ES-I3 (cell line): Measurements from ENCODE around the gene TECR.

Experiments used
- H3K36me3 ChIP-seq: 2 replicates; pipeline ENCODE4 v1.6.1; 2013; ENCODE audit warnings: mild to moderate bottlenecking, low read length, control low read depth, moderate library complexity; ENCODE audit not compliant: insufficient read depth
- H3K4me1 ChIP-seq: 2 replicates; pipeline ENCODE4 v1.6.1; 2013; ENCODE audit warnings: mild to moderate bottlenecking, control low read depth, low read length; ENCODE audit not compliant: insufficient read depth
- H3K9ac ChIP-seq: 2 replicates; pipeline ENCODE4 v1.6.1; 2013; ENCODE audit warnings: low read depth, mild to moderate bottlenecking, low read length, moderate library complexity
- H3K9me3 ChIP-seq: 2 replicates; pipeline ENCODE4 v1.6.1; 2013; ENCODE audit warnings: mild to moderate bottlenecking, low read length, moderate library complexity; ENCODE audit not compliant: control insufficient read depth, insufficient read depth

TECR gene

DNA sequence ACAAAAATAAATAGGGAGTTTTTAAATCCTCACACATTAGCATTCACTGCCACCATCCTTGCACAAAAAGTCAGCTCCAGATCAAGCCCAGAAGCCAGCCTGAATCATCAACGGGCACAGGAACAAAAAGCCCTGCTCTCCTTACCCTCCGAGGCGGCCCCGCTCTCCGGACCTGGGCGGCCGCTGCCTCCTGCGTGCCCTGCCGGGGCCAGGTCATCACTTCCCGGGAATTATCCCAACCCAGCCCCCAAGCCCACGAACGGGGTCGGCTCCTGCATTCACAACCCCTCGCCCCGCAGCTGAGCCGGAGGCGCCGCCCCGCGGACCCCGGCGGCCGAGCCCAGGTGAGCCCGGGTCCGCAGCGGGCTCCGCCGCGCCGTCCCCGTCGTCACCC lies 12.0 kb upstream of the TECR start:
- peaks cover 7% of the 10 kb centered on the region for H3K4me1 ChIP-seq
- H3K9ac ChIP-seq = peak overlapping the region; percentile 99
- H3K9me3 ChIP-seq = no peaks in the 10 kb centered on the region
- peaks cover 13% of the 10 kb centered on the region; the same call in 1 of the 2 replicates for H3K36me3 ChIP-seq

DNA sequence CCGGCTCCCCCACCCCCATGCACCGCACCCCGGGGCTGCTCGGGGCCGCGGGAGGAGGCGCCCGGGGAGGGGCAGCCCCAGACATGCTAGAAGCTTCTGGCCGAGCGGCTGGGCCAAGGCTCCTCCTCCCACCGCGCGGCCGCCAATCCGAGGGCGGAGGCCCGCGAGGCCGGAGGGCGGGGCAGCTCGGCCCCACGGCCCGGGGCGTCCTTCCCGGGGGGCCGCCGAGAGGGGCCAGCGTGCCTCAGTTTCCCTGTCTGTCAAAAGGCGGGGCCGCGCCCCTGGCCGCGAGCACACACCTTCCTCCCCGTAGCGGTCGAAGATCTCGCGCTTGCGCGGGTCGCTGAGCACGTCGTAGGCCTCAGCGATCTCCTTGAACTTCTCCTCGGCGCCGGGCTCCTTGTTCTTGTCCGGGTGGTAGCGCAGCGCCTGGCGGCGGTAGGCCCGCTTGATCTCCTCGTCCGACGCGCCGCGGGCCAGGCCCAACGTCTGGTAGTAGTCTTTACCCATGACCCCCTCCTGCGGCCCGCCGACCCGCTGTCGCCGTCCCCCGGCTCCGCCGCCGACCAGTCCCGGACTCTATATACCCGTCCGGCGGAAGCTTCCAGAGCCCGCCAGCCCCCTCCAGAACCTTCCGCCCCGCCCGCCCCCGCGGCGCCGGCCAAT lies 11.4 kb upstream of the TECR start, which contains the start of gene DNAJB1:
Gene DNAJB1 (minus strand): TSS at position 558 of the 666 bp plus-strand sequence. CDS start 48 bp downstream, at position 510.
- peaks cover 13% of the 10 kb centered on the region; the same call in 1 of the 2 replicates for H3K36me3 ChIP-seq
- peaks cover 7% of the 10 kb centered on the region for H3K4me1 ChIP-seq
- no peaks in the 10 kb centered on the region for H3K9me3 ChIP-seq
- H3K9ac ChIP-seq = peak within 1 kb of the TSS; percentile 99

DNA sequence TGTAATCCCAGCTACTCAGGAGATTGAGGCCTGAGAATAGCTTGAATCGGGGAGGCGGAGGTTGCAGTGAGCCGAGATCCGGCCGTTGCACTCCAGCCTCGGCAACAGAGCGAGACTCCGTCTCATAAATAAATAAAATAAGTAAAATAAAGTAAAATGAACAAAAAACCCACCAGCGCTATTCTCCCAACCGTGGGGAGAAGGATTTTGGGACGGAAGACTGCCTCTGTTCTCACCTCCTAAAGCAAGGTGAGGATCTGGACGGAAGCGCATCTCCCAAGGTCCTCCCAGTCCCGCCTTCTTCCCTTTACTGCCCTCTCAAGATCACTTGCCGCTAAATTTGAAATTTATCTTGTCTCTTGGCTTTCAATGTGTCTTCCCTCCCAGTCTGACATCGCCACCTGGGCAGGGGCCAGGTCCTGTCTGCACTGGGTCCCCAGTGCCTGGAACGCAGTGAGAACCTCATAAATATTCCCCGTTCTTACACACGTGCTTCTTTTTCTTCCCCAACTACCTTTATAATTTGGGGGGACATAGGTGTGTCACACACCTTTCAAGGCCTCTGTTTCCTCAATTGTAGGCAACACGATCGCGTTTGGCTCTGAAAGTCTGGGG lies 10.0 kb upstream of the TECR start:
- Histone ChIP-seq H3K4me1 (peaks cover 7% of the 10 kb centered on the region), H3K9ac (0 out of 2 replicates have a peak overlapping the region, but pooled peaks have one; percentile 3), H3K9me3 (no peaks in the 10 kb centered on the region), H3K36me3 (peaks cover 13% of the 10 kb centered on the region; the same call in 1 of the 2 replicates)

DNA sequence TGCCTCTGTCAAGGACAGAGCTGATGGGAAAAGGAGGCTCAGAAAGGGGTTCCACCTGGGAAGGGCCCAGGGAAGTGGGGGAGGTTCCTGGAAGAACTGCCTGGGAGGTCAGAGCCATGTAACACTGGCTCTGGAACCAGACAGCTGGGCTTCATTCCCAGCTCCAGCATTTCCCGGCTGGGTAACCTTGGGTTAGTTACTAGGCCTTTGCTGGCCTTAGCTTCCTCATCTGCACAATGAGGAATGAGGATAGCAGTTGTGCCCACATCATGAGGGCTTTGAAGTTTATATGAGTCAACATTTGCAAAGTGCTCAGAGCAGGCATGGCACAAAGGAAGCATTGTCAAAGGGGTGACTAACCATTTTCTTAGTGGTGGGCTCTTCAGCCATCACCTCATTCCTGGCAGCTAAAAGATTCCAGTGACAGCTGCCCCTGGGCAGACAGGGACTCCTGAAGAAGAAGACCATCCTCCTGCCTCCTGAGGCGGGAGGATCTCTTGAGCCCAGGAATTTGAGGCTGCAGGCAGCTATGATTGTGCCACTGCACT lies 9.5 kb upstream of the TECR start:
- H3K9me3 ChIP-seq = no peaks in the 10 kb centered on the region
- no peak overlapping the region for H3K9ac ChIP-seq
- peaks cover 12% of the 10 kb centered on the region; the same call in 1 of the 2 replicates for H3K36me3 ChIP-seq
- peaks cover 7% of the 10 kb centered on the region for H3K4me1 ChIP-seq

DNA sequence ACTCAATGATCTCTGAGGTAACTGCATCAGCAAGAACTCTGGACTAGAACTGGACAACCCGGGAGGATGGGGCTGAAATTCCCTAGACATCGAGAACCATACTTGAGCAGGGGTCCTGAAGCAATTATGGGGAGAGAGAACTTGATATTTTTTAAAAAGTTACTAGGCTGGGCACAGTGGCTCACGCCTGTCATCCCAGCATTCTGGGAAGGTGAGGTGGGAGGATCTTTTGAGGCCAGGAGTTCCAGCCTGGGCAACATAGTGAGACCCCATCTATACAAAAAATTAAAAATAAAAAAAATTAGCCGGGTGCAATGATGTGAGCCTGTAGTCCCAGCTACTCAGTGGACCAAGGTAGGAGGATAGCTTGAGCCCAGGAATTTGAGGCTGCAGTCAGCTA lies 8.9 kb upstream of the TECR start:
- no peaks in the 10 kb centered on the region for H3K9me3 ChIP-seq
- peaks cover 6% of the 10 kb centered on the region; the same call in 1 of the 2 replicates for H3K36me3 ChIP-seq
- peaks cover 7% of the 10 kb centered on the region for H3K4me1 ChIP-seq
- no peak overlapping the region for H3K9ac ChIP-seq

DNA sequence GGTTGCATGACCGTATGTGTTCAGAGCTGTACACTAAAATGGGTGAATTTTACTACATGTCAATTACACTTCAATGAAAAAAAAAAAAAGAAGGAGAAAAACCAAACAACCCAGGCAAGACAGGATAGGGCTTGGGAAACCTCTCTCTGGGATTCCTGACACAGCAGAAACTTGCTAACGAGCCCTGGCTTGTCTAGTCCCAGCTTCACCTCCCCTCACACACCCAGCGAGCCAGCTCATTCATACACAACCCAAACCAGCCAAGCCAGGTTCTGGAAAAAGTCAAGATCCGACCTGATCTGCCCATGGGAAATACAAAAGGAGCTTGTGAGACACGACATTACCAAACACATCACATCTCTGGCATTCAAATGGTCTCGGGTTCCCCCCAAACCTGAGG lies 3.7 kb upstream of the TECR start:
- no peaks in the 10 kb centered on the region; the same call in 1 of the 2 replicates for H3K4me1 ChIP-seq
- no peak overlapping the region; the same call in 1 of the 2 replicates for H3K9ac ChIP-seq
- H3K36me3 ChIP-seq = no peaks in the 10 kb centered on the region
- no peaks in the 10 kb centered on the region for H3K9me3 ChIP-seq

DNA sequence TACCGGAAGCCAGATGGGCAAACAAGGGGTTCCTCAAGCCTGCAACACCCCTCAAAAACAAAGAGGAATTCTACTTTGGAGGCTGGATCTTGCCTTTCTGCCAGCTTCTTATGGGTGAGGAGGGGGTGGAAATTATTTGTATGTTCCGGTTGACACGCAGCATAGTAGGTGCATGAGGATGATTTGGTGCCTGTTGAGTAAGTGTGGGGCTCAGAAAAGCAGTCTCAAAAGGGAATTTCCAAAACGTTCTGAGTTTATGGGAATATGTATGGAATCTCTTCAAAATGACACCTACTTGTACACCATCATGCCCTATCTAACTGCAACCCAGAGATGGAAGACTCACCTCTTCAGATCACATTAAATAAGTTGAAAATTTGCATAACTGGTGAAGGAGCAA lies 3.0 kb upstream of the TECR start:
- H3K4me1 ChIP-seq = no peaks in the 10 kb centered on the region; the same call in 1 of the 2 replicates
- H3K36me3 ChIP-seq = no peaks in the 10 kb centered on the region
- H3K9ac ChIP-seq = no peak overlapping the region
- no peaks in the 10 kb centered on the region for H3K9me3 ChIP-seq

DNA sequence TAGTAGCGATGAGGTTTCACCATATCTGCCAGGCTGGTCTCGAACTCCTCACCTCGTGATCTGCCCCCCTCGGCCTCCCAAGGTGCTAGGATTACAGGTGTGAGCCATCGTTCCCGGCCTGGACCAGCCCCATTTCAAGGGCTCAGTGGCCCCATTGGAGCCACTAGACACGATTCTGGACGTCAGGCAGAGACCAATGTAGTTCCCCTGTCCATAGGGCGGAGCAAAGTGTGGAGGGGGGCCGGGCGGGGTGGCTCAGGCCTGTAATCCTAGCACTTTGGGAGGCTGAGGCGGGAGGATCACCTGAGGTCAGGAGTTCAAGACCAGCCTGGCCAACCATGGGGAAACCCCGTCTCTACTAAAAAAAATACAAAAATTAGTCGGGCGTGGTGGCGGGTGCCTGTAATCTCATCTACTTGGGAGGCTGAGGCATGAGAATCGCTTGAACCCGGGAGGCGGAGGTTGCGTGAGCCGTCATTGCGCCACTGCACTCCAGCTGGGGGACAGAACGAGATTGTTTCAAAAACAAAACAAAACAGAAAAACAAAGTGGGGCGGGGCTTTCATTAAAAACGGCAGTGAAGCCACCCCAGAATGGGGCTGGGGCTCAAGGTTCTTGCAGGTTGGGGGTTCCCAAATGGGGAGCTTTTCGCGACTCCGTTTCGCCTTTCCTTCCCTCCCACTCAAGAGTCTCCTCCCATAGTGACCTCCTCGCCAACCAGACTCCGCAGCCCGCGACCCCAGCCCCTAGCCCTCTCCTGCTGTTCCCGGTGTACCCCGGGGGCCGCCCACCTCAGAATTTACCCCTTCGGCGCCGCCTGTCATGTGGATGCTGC lies 758 bp upstream of the TECR start:
- H3K9ac ChIP-seq = peak overlapping the region; percentile 63; the same call in 1 of the 2 replicates
- H3K9me3 ChIP-seq = no peaks in the 10 kb centered on the region
- H3K36me3 ChIP-seq = no peaks in the 10 kb centered on the region
- no peaks in the 10 kb centered on the region; the same call in 1 of the 2 replicates for H3K4me1 ChIP-seq

DNA sequence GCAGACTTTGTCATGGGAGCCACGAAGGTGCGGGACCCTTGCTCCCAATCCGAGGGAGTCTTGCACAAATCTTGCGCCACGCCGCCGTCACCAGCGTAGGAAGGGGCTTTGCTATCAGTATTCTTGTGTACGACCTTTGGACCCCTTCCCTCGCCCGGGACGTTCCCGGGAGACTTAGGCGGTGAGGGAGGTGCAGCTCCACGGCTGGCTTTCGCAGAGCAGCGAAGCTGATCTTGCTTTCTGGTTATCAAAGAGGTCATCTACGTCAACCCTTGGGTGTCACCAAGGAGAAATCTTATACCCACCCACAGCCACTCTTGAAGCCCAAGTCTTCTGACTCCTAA lies 583 bp downstream of the TECR start:
- H3K4me1 ChIP-seq = no peaks in the 10 kb centered on the region; the same call in 1 of the 2 replicates
- H3K9ac ChIP-seq = peak overlapping the region; percentile 96
- H3K36me3 ChIP-seq = no peaks in the 10 kb centered on the region
- no peaks in the 10 kb centered on the region for H3K9me3 ChIP-seq

DNA sequence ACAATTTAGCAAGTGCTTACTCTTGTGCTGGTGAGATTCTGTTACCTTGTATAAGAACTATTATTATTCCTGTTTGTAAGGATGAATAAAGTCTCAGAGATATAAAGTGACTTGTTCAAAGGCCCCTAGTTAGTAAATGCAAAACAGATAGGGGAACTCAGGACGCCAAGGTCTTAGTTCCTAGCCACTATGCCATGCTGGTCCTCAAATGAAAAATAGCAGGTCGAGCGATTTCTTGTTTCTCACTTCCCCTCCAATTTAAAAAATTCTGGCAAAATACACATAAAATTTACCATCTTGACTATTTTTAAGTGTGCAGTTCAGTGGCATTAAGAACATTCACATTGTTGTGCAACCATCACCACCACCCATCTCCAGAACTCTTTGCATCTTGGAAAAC lies 1.1 kb downstream of the TECR start:
- peak overlapping the region; percentile 96; the same call in 1 of the 2 replicates for H3K9ac ChIP-seq
- H3K36me3 ChIP-seq = no peaks in the 10 kb centered on the region
- no peaks in the 10 kb centered on the region for H3K9me3 ChIP-seq
- no peaks in the 10 kb centered on the region; the same call in 1 of the 2 replicates for H3K4me1 ChIP-seq

DNA sequence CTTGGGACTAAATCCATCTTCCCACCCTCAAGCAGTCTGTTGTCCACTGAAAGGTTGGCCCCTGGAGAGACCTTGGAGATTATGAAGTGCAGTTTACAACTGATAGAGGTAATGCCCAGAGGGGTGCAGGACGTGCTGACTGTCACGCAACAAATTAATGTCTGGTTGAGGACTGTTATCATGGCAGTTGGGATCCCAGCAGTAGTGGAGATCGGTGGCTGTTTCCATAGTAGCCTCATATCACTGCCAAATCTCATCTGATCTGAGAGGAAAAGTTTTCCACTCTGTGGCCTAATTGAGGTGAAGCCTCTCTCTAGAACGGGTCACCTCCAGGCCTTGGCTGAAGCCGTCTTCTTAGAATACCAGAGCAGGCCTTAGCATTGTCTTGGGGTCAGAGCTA lies 4.1 kb downstream of the TECR start:
- no peak overlapping the region for H3K9ac ChIP-seq
- H3K4me1 ChIP-seq = peaks cover 8% of the 10 kb centered on the region
- H3K9me3 ChIP-seq = no peaks in the 10 kb centered on the region
- H3K36me3 ChIP-seq = no peaks in the 10 kb centered on the region

DNA sequence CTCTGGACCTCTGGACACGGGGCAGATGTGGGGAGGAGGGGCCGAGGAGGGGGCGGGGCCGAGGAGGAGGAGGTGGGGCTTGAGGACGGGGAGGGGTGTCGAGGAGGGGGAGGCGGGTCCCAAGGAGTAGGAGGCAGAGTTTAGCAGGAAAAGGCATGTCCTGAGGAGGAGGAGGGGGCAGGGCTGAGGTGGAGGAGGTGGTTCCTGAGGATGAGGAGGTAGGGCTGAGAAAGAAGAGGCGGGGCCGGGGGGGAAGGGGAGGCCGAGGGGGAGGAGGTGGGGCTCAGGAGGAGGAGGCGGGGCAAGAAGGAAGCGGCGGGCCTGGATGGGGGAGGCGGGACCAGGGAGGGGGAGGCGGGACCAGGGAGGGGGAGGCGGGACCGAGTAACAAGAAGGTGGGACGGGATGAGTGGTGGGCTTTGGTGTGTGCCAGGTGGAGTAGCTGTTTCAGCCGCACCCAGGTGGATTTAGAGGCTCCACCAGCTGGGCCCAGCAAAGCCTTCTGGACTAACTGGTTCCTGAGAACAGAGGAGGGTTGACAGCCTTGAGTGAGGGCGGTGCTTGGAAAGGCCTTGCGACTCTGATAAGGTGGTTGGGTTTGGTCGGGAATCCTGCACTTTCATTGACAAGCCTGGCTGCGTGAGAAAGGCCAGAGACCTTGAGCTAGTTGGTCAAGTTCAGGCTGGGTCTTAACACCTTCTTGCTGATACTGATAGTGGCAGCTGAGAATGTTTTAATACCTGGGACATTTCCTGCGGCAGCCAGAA lies 7.7 kb downstream of the TECR start:
- no peaks in the 10 kb centered on the region for H3K36me3 ChIP-seq
- peak overlapping the region; percentile 32; the same call in 1 of the 2 replicates for H3K9ac ChIP-seq
- no peaks in the 10 kb centered on the region for H3K9me3 ChIP-seq
- H3K4me1 ChIP-seq = peaks cover 8% of the 10 kb centered on the region

DNA sequence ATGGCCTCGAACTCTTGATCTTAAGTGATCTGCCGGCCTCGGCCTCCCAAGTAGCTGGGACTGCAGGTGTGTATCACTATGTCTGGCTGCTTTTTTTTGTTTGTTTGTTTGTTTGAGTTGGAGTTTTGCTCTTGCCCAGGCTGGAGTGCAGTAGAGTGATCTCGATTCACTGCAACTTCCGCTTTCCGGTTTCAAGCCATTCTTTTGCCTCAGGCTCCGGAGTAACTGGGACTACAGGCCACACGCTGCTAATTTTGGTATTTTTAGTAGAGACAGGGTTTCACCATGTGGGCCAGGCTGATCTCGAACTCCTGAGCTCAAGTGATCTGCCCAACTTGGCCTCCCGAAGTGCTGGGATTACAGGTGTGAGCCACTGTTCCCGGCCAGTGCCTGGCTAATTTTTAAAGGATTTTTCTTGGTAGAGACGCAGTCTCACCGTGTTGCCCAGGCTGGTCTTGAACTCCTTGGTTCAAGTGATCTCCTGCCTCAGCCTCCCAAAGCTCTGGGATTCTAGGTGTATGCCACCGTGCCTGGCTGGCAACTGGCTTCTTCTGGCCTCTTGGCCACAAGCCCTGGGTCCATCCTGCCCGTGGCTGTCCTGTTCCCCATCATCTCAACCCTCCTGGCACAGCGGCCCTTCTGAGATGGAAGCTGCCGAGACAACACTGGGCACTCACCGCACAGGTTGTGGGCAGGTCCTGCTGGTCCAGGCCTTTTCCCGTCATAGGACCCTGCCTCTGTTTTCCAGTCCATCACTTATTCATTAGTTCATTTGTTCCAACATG lies 11.5 kb downstream of the TECR start:
- Histone ChIP-seq H3K9me3 (no peaks in the 10 kb centered on the region), H3K36me3 (no peaks in the 10 kb centered on the region), H3K9ac (no peak overlapping the region)

More for the DNA sequence above, 11.5 kb downstream of the TECR start:
- peaks cover 8% of the 10 kb centered on the region for H3K4me1 ChIP-seq
